GM12892 (cell line): ENCODE data around the gene MAFF.

ENCODE experiments used
- DNase-seq: peaks from one replicate; pipeline ENCODE4 v3.0.0; 2011; ENCODE audit not compliant: insufficient read length
- FAIRE-seq: peaks from 2 replicates; lab custom pipeline; 2011; peaks lifted over from hg19 to GRCh38; lab: Jason Lieb, UNC
- POLR2A ChIP-seq: IDR thresholded peaks from 2 replicates; pipeline ENCODE4 v1.6.1; 2011; ENCODE audit warnings: low read depth, low read length, control low read depth
- POLR2AphosphoS5 ChIP-seq: IDR thresholded peaks from 2 replicates; pipeline ENCODE4 v1.6.1; 2011; ENCODE audit warnings: low read depth, low read length, control low read depth
- TAF1 ChIP-seq: IDR thresholded peaks from 2 replicates; pipeline ENCODE4 v1.6.1; 2011; ENCODE audit warnings: low read depth, mild to moderate bottlenecking, control low read depth, low read length, borderline replicate concordance

Gene MAFF

GRCh38 chr22:38221407-38221806 is 19.6 kb downstream of the MAFF start:
- FAIRE-seq = no peak
- TF ChIP-seq POLR2AphosphoS5 (no peak), POLR2A (no peak), TAF1 (no peak)
- no peak for DNase-seq

GRCh38 chr22:38221908-38222796 is 20.4 kb downstream of the MAFF start:
- FAIRE-seq = no peak
- TF ChIP-seq TAF1 (no peak), POLR2A (no peak), POLR2AphosphoS5 (no peak)
- no peak for DNase-seq

GRCh38 chr22:38222797-38223119 is 21.0 kb downstream of the MAFF start:
- FAIRE-seq = no peak
- TF ChIP-seq POLR2A (no peak), TAF1 (no peak), POLR2AphosphoS5 (no peak)
- DNase-seq = no peak

GRCh38 chr22:38223289-38223960 is 21.6 kb downstream of the MAFF start:
- DNase-seq = no peak
- FAIRE-seq = no peak
- no peak for TF ChIP-seq POLR2AphosphoS5
- TF ChIP-seq POLR2A = no peak
- TF ChIP-seq TAF1 = no peak

- no peak for FAIRE-seq
- DNase-seq = no peak
- TF ChIP-seq TAF1 (no peak), POLR2AphosphoS5 (no peak)
Measured at GRCh38 chr22:38226853-38227649, 25.3 kb downstream of the MAFF start.

- DNase-seq (no peak), FAIRE-seq (no peak)
- TF ChIP-seq POLR2AphosphoS5 = no peak
- no peak for TF ChIP-seq TAF1
- TF ChIP-seq POLR2A = no peak
Measured at GRCh38 chr22:38228326-38228872, 26.6 kb downstream of the MAFF start.

GRCh38 chr22:38228873-38229740 is 27.3 kb downstream of the MAFF start:
- DNase-seq (no peak), FAIRE-seq (no peak)
- TF ChIP-seq TAF1 (no peak), POLR2A (no peak), POLR2AphosphoS5 (no peak)

GRCh38 chr22:38230108-38230825 is 28.5 kb downstream of the MAFF start:
- no peak for DNase-seq
- TF ChIP-seq TAF1 = no peak
- no peak for TF ChIP-seq POLR2A
- TF ChIP-seq POLR2AphosphoS5 = no peak
- no peak for FAIRE-seq

GRCh38 chr22:38230916-38231315 is 29.1 kb downstream of the MAFF start:
- FAIRE-seq = no peak
- no peak for DNase-seq
- no peak for TF ChIP-seq POLR2AphosphoS5
- TF ChIP-seq TAF1 = no peak
- no peak for TF ChIP-seq POLR2A

GRCh38 chr22:38232196-38232595 is 30.4 kb downstream of the MAFF start:
- DNase-seq (no peak), FAIRE-seq (no peak)
- TF ChIP-seq POLR2AphosphoS5 (no peak), POLR2A (no peak), TAF1 (no peak)
